ENCODE results near the gene GOLGA3. TPM values are rescaled to one million over a fixed set of nuclear protein-coding genes. Genes with fewer than 3 reads are reported as not detected.
"Not testable (repeated sequence)": the region's sequence is repeated elsewhere in the genome, so short reads cannot be mapped to it uniquely, and the experiment has no call there.

GOLGA3 gene
- total and polyA plus RNA-seq, 7 donors, result 7.5 to 40.8 (median 30.5) TPM

GRCh38 chr12:132818562-132818961 lies 10.1 kb downstream of the GOLGA3 start:
- H3K27me3 ChIP-seq (ENCODE audit: insufficient read depth in 3 of 3, low read length in 2 of 3), result no peaks in the 10 kb centered on the region
- H3K36me3 ChIP-seq (ENCODE audit: insufficient read depth in 1 of 2, low read depth in 1 of 2), result peaks cover 14 to 75% of the 10 kb centered on the region in 2 donors
- no peak for ATAC-seq
- no peaks in the 10 kb centered on the region for H3K4me1 ChIP-seq
- intact Hi-C loops (cut with DNase I), result no loop called here
- H3K9me3 ChIP-seq, result no peaks in the 10 kb centered on the region
- no peak for TF ChIP-seq CTCF (IDR thresholded peaks at IDR 0.05)
- DNase-seq, result no peak
- 88 to 94% (median 89%) methylated on average over 8 of the region's 8 CpGs for WGBS, 3 donors
- H3K27ac ChIP-seq, result no peak overlapping the region
- H3K4me3 ChIP-seq, result no peak overlapping the region

GRCh38 chr12:132814232-132814631 lies 14.4 kb downstream of the GOLGA3 start:
- Histone ChIP-seq H3K4me3 (no peak overlapping the region), H3K27me3 (ENCODE audit: insufficient read depth in 3 of 3, low read length in 2 of 3) (no peaks in the 10 kb centered on the region), H3K36me3 (ENCODE audit: insufficient read depth in 1 of 2, low read depth in 1 of 2) (peaks cover 9 to 84% of the 10 kb centered on the region in 2 donors), H3K27ac (no peak overlapping the region), H3K9me3 (no peaks in the 10 kb centered on the region), H3K4me1 (no peaks in the 10 kb centered on the region)
- WGBS, 3 donors, result 95 to 98% (median 96%) methylated on average over 21 of the region's 21 CpGs
- DNase-seq (no peak), ATAC-seq (no peak)
- intact Hi-C loops (cut with DNase I), result no loop called here
- TF ChIP-seq CTCF (IDR thresholded peaks at IDR 0.05), result no peak

- intact Hi-C loops (cut with DNase I), result no loop called here
- Histone ChIP-seq H3K4me1 (no peaks in the 10 kb centered on the region), H3K27me3 (ENCODE audit: insufficient read depth in 3 of 3, low read length in 2 of 3) (no peaks in the 10 kb centered on the region), H3K9me3 (no peaks in the 10 kb centered on the region), H3K4me3 (no peak overlapping the region), H3K27ac (no peak overlapping the region), H3K36me3 (ENCODE audit: insufficient read depth in 1 of 2, low read depth in 1 of 2) (peaks cover 9 to 82% of the 10 kb centered on the region in 2 donors)
- DNase-seq (no peak), ATAC-seq (no peak)
- no peak for TF ChIP-seq CTCF (IDR thresholded peaks at IDR 0.05)
- WGBS, 3 donors, result 95 to 98% (median 95%) methylated on average over 5 to 6 of the region's 6 CpGs
Observed at GRCh38 chr12:132813443-132813842, 15.2 kb downstream of the GOLGA3 start.

GRCh38 chr12:132812631-132813305 lies 15.9 kb downstream of the GOLGA3 start:
- Histone ChIP-seq H3K36me3 (ENCODE audit: insufficient read depth in 1 of 2, low read depth in 1 of 2) (peaks cover 9 to 83% of the 10 kb centered on the region in 2 donors), H3K27ac (no peak overlapping the region), H3K4me1 (no peaks in the 10 kb centered on the region), H3K9me3 (no peaks in the 10 kb centered on the region), H3K27me3 (ENCODE audit: insufficient read depth in 3 of 3, low read length in 2 of 3) (no peaks in the 10 kb centered on the region), H3K4me3 (no peak overlapping the region)
- ATAC-seq (no peak), DNase-seq (no peak)
- intact Hi-C loops (cut with DNase I), result no loop called here
- WGBS, 3 donors, result 90 to 94% (median 90%) methylated on average over 8 of the region's 8 CpGs
- TF ChIP-seq CTCF (IDR thresholded peaks at IDR 0.05), result no peak

- 57 to 75% (median 68%) methylated on average over 11 to 13 of the region's 13 CpGs for WGBS, 3 donors
Observed at GRCh38 chr12:132809391-132809790, 19.3 kb downstream of the GOLGA3 start.

More at GRCh38 chr12:132809391-132809790, 19.3 kb downstream of the GOLGA3 start:
- not testable (repeated sequence) for H3K4me3 ChIP-seq; H3K4me1 ChIP-seq; H3K27me3 ChIP-seq (ENCODE audit: insufficient read depth in 3 of 3, low read length in 2 of 3); H3K9me3 ChIP-seq; H3K27ac ChIP-seq; ATAC-seq
- peak; percentile 24 for TF ChIP-seq CTCF (IDR thresholded peaks at IDR 0.05)
- peaks cover 2 to 83% of the 10 kb centered on the region in 2 donors for H3K36me3 ChIP-seq (ENCODE audit: insufficient read depth in 1 of 2, low read depth in 1 of 2)
- intact Hi-C loops (cut with DNase I), result loop anchor here in 1 of 2 donors (5.0 kb wide), 1 partner anchor 37 kb away; no protein-coding TSS in a partner anchor
- DNase-seq, result peak; percentile 53 to 66
